ENCODE measurements around the gene RAPGEF5. TPM values are rescaled to one million over a fixed set of nuclear protein-coding genes. Genes with fewer than 3 reads are reported as not detected.
"Not testable (repeated sequence)": the region's sequence is repeated elsewhere in the genome, so short reads cannot be mapped to it uniquely, and the experiment has no call there.

RAPGEF5 gene
- total and polyA plus RNA-seq, 4 experiments from 2014 or later: not detected

DNA sequence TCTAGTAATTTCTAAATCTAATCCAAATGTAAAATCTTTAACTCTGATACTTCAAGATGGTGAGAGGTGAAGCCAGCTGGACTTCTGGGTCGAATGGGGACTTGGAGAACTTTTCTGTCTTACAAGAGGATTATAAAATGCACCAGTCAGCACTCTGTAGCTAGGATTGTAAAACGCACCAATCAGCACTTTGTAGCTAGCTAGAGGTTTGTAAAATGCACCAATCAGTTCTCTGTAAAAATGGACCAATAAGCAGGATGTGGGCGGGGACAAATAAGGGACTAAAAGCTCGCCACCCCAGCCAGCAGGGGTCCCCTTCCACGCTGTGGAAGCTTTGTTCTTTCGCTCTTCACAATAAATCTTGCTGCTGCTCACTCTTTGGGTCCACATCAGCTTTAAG, 278.1 kb downstream of the RAPGEF5 start:
- H3K9me3 ChIP-seq (ENCODE audit: control insufficient read depth in 1 of 2, low read length in 2 of 2); H3K27ac Mint-ChIP-seq; H3K9me3 Mint-ChIP-seq; intact Hi-C loops (cut with micrococcal nuclease); H3K36me3 Mint-ChIP-seq; POLR2A ChIA-PET (ENCODE audit: partially characterized antibody); H3K36me3 ChIP-seq (ENCODE audit: insufficient read depth, low read length); CTCF ChIA-PET (ENCODE audit: partially characterized antibody); H3K27me3 ChIP-seq (ENCODE audit: insufficient read depth, low read length); H3K4me3 ChIP-seq (ENCODE audit: low read length in 2 of 2); H3K27ac ChIP-seq (ENCODE audit: low read depth, low read length); H3K4me3 Mint-ChIP-seq; DNase-seq: not testable (repeated sequence)
- Mint-ChIP-seq H3K4me1 (peaks cover 6 to 18% (median 12%) of the 10 kb centered on the region in 4 donors), H3K27me3 (peaks cover 27 to 30% of the 10 kb centered on the region in 2 donors)
- peaks cover 12% of the 10 kb centered on the region for H3K4me1 ChIP-seq (ENCODE audit: insufficient read depth, low read length)

DNA sequence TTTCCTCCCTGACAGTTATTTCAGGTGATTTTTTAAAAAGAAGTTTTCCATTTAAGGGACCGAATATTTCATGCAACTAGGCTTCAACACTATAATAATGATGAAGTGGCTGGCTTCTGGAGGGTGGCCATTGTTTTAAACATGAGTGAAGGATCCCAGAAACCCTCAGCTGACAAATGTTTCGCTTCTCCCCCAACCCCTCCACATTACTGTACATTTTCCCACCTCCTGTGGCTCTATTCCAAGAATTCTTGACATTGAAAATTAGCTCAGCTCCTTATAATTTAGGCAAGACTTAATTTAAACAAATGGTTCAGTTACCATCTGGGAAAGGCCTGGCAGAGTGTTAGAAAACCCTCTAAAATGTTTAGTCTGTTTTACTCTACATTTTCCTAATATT, 281.4 kb downstream of the RAPGEF5 start:
- Mint-ChIP-seq H3K4me1 (no peaks in the 10 kb centered on the region), H3K27me3 (peaks cover 23 to 26% of the 10 kb centered on the region in 2 donors), H3K9me3 (peaks cover 0 to 2% (median 0%) of the 10 kb centered on the region in 8 donors), H3K36me3 (no peaks in the 10 kb centered on the region), H3K4me3 (no peak overlapping the region), H3K27ac (no peak overlapping the region)
- DNase-seq: no peak
- Histone ChIP-seq H3K4me3 (ENCODE audit: low read length in 2 of 2) (no peak overlapping the region), H3K9me3 (ENCODE audit: control insufficient read depth in 1 of 2, low read length in 2 of 2) (no peaks in the 10 kb centered on the region), H3K36me3 (ENCODE audit: insufficient read depth, low read length) (no peaks in the 10 kb centered on the region), H3K4me1 (ENCODE audit: insufficient read depth, low read length) (no peaks in the 10 kb centered on the region), H3K27ac (ENCODE audit: low read depth, low read length) (no peak overlapping the region), H3K27me3 (ENCODE audit: insufficient read depth, low read length) (no peaks in the 10 kb centered on the region)
- ChIA-PET CTCF (ENCODE audit: partially characterized antibody) (interaction anchor here (1.3 kb wide), 1 partner anchor 34 kb away, joined by 4 read pairs; no protein-coding TSS in a partner anchor), POLR2A (ENCODE audit: partially characterized antibody) (no interaction called here)
- intact Hi-C loops (cut with micrococcal nuclease): no loop called here

DNA sequence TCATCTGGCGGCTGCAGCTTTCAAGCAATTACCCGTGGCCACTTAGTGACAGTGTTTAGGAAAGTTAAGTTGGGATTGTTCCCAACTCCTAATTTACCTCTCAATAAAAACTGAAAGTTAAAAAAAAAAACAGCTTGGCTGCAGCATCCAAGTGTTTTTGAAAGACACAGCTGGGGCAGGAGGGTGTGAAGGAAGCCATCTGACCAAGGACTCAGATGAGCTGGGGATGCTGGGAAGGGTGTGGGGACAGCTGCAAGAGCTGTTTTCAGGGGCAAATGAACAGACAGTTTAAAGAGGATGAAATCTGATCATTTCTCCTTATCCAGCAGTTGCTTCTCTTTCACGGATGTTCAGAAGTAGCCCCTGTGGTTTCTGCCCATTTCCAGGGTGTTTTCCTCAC, 282.1 kb downstream of the RAPGEF5 start:
- DNase-seq: no peak
- ChIA-PET POLR2A (ENCODE audit: partially characterized antibody) (no interaction called here), CTCF (ENCODE audit: partially characterized antibody) (interaction anchor here (0.5 to 1.3 kb wide), 2 partner anchors 21 to 35 kb away, joined by 3 to 4 read pairs; no protein-coding TSS in a partner anchor)
- intact Hi-C loops (cut with micrococcal nuclease): no loop called here
- no peak overlapping the region for H3K27ac ChIP-seq (ENCODE audit: low read depth, low read length)
- H3K27ac Mint-ChIP-seq: no peak overlapping the region
- no peaks in the 10 kb centered on the region for H3K4me1 Mint-ChIP-seq
- H3K9me3 ChIP-seq (ENCODE audit: control insufficient read depth in 1 of 2, low read length in 2 of 2): no peaks in the 10 kb centered on the region
- no peaks in the 10 kb centered on the region for H3K4me1 ChIP-seq (ENCODE audit: insufficient read depth, low read length)
- no peaks in the 10 kb centered on the region for H3K27me3 ChIP-seq (ENCODE audit: insufficient read depth, low read length)
- H3K27me3 Mint-ChIP-seq: peaks cover 21 to 23% of the 10 kb centered on the region in 2 donors
- H3K4me3 Mint-ChIP-seq: no peak overlapping the region
- H3K9me3 Mint-ChIP-seq: peaks cover 0 to 2% (median 0%) of the 10 kb centered on the region in 8 donors
- no peak overlapping the region for H3K4me3 ChIP-seq (ENCODE audit: low read length in 2 of 2)
- H3K36me3 ChIP-seq (ENCODE audit: insufficient read depth, low read length): no peaks in the 10 kb centered on the region
- H3K36me3 Mint-ChIP-seq: no peaks in the 10 kb centered on the region

Other genes with a start within 250 kb of the RAPGEF5 start
- gene STEAP1B, start 143.0 kb upstream of the RAPGEF5 start, total RNA-seq: not detected
- gene STEAP1B, start 143.0 kb upstream of the RAPGEF5 start, polyA plus RNA-seq: not detected